ENCODE measurements around the gene ADPRH. TPM values are rescaled to one million over a fixed set of nuclear protein-coding genes. Genes with fewer than 3 reads are reported as not detected.

The ADPRH gene
- total and polyA plus RNA-seq, 8 donors: 0.89 to 21.4 (median 2.5) TPM; not detected in 1

DNA sequence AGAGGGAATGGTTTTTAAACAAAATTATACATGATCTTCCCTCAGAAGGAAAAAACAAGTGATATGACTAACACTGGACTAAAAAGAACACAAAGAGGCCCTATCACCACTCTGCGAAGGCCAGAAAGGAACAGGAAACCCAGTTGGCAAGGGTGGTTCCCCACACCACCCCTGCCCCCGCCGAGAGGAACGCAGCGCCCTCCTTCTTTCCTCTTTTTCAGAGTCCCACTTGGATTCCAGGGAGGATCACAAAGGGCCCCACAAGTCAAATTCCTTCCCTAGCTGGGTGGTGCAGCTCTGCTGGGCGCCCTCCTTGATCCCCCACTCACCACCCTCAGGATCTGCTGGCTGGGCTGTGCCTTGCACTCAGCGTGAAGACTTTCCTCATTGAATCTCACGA lies 48.2 kb downstream of the ADPRH start:
- no peak overlapping the region for H3K4me3 ChIP-seq
- no peaks in the 10 kb centered on the region for H3K36me3 ChIP-seq
- 56 to 68% (median 62%) methylated on average over 8 of the region's 8 CpGs for WGBS, 5 donors
- H3K9me3 ChIP-seq: no peaks in the 10 kb centered on the region
- H3K4me1 ChIP-seq: peaks cover 0 to 18% (median 9%) of the 10 kb centered on the region in 4 donors
- no peak for DNase-seq
- intact Hi-C loops (cut with DNase I; ENCODE audit: low total_unique reads): no loop called here
- no peak for TF ChIP-seq EP300 (IDR thresholded peaks at IDR 0.05)
- TF ChIP-seq, protein P1, sequence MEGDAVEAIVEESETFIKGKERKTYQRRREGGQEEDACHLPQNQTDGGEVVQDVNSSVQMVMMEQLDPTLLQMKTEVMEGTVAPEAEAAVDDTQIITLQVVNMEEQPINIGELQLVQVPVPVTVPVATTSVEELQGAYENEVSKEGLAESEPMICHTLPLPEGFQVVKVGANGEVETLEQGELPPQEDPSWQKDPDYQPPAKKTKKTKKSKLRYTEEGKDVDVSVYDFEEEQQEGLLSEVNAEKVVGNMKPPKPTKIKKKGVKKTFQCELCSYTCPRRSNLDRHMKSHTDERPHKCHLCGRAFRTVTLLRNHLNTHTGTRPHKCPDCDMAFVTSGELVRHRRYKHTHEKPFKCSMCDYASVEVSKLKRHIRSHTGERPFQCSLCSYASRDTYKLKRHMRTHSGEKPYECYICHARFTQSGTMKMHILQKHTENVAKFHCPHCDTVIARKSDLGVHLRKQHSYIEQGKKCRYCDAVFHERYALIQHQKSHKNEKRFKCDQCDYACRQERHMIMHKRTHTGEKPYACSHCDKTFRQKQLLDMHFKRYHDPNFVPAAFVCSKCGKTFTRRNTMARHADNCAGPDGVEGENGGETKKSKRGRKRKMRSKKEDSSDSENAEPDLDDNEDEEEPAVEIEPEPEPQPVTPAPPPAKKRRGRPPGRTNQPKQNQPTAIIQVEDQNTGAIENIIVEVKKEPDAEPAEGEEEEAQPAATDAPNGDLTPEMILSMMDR (IDR thresholded peaks at IDR 0.05): no peak
- TF ChIP-seq POLR2AphosphoS5 (IDR thresholded peaks at IDR 0.05): no peak
- TF ChIP-seq POLR2A (IDR thresholded peaks at IDR 0.05): no peak
- H3K27ac ChIP-seq: peak overlapping the region in 3 of 5 donors; percentile 14 to 73 (median 39)
- H3K27me3 ChIP-seq: no peaks in the 10 kb centered on the region

DNA sequence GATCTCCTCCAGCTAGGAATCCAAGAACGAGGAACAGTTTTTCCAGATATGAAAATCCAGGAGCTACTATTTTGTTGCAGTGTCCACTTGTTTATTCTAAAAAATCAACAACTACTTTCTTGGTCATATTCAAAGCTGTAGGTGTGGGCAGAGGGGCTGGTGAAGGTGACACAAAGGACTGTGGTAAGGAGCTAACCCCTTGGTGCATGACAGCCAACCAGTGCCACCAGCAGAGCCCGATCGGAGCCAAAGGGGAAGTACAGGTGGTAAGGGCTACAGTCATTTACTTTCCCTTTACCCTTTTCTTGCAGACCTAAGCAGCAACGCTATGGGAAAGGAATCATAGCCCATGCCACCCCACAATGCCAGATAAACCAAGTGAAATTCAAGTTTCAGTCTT lies 49.1 kb downstream of the ADPRH start:
- intact Hi-C loops (cut with DNase I; ENCODE audit: low total_unique reads): no loop called here
- TF ChIP-seq, protein P1 (IDR thresholded peaks at IDR 0.05): no peak
- TF ChIP-seq POLR2A (IDR thresholded peaks at IDR 0.05) (no peak), POLR2AphosphoS5 (IDR thresholded peaks at IDR 0.05) (no peak), EP300 (IDR thresholded peaks at IDR 0.05) (no peak)
- DNase-seq: no peak
- Histone ChIP-seq H3K27ac (peak overlapping the region in 3 of 5 donors; percentile 14 to 73 (median 24)), H3K4me1 (peaks cover 0 to 18% (median 9%) of the 10 kb centered on the region in 4 donors), H3K4me3 (no peak overlapping the region), H3K9me3 (no peaks in the 10 kb centered on the region), H3K36me3 (no peaks in the 10 kb centered on the region), H3K27me3 (no peaks in the 10 kb centered on the region)
- WGBS, 5 donors: 78 to 84% (median 80%) methylated on average over 4 of the region's 4 CpGs

DNA sequence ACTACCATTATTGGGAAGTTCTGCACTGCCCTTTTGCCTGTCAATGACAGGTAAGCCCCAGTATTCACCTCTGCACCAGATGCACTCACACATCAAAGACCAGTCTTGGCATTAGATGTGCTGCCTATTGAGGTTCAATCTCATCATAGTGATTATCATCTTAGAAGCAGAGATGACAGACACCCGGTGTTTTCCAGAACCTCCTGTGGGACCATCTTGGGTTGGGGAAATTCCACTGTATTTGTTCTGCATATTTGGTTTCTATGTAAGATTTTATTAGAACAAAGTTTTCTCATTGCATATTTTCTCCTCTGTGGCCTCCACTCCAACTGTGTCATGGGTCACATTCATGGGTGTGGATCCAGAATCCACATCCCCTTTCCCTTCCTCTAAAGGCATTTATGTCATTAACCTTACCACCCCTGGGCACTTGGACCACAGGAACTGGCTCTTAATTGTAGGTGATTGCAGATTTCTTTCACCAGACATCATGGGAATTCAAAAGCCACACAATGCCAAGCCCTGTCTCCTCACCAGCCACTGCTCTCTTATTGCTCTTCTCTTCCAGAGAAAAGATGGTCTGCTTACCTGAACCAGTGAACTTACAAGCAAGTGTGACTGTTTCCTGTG lies 49.6 kb downstream of the ADPRH start:
- TF ChIP-seq POLR2AphosphoS5 (IDR thresholded peaks at IDR 0.05): peak in 1 of 3 donors; percentile 15
- TF ChIP-seq, protein P1 (IDR thresholded peaks at IDR 0.05): no peak

DNA sequence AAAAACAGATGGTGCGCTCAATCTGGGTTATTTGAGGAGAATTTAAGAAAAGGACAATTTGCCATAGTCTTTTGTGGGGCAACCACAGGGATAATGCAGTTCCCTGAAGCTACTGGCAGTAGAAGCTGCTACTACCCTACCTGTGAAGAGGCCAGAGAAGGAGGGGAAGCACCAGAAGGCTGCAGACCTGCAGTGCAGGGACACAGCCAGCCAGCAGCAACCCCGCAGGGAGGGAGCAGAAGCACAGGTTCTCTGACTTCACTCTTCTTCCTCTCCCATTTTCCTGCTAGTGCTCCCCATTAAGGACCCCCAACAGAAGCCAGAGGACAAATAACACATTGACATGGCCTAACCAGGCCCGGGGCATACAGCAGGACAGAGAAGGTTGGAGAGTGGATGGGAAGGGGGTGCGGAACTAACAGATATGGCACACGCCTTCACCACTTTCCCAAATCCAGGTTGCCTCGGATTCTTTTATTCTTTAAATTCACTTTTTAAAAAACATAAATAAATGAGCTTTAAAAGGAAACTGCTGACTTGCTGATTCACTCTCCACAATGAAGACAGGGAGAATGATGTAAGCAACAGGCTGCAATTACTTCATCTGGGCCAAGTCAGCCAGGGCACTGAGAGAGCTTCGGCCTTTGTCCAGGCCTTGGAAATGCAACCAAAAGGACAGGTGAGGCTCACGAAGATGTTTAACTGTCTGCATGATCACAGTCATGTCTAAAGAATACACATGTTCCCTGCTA lies 51.0 kb downstream of the ADPRH start:
- Histone ChIP-seq H3K4me3 (no peak overlapping the region), H3K4me1 (peaks cover 0 to 18% (median 9%) of the 10 kb centered on the region in 4 donors), H3K36me3 (no peaks in the 10 kb centered on the region), H3K27me3 (no peaks in the 10 kb centered on the region), H3K9me3 (no peaks in the 10 kb centered on the region), H3K27ac (peak overlapping the region in 4 of 5 donors; percentile 25 to 73 (median 60))
- DNase-seq: peak in 1 of 2 donors; percentile 23
- no peak for TF ChIP-seq POLR2A (IDR thresholded peaks at IDR 0.05)
- TF ChIP-seq, protein P1 (IDR thresholded peaks at IDR 0.05): no peak
- no peak for TF ChIP-seq POLR2AphosphoS5 (IDR thresholded peaks at IDR 0.05)
- TF ChIP-seq EP300 (IDR thresholded peaks at IDR 0.05): no peak
- 78 to 91% (median 83%) methylated on average over 7 to 8 of the region's 8 CpGs for WGBS, 5 donors
- intact Hi-C loops (cut with DNase I; ENCODE audit: low total_unique reads): no loop called here

More for the DNA sequence above, 49.6 kb downstream of the ADPRH start:
- H3K4me3 ChIP-seq: no peak overlapping the region
- H3K27me3 ChIP-seq: no peaks in the 10 kb centered on the region
- H3K27ac ChIP-seq: peak overlapping the region in 3 of 5 donors; percentile 14 to 73 (median 24)
- H3K4me1 ChIP-seq: peaks cover 0 to 18% (median 9%) of the 10 kb centered on the region in 4 donors
- no peaks in the 10 kb centered on the region for H3K9me3 ChIP-seq
- peak in 1 of 2 donors; percentile 46 for DNase-seq
- intact Hi-C loops (cut with DNase I; ENCODE audit: low total_unique reads): no loop called here
- no peaks in the 10 kb centered on the region for H3K36me3 ChIP-seq
- WGBS, 5 donors: 41 to 74% (median 65%) methylated on average over 1 of the region's 1 CpG
